PC-9 (cell line): ENCODE results near the gene BCAS3. TPM values are rescaled to one million over a fixed set of nuclear protein-coding genes. Genes with fewer than 3 reads are reported as not detected.

Source experiments
- BruUV-seq: library from RNA; stranded (reverse); fragments of 400-500 nt; replicated peaks from 2 replicates; lab custom pipeline; 2021; lab: Mats Ljungman, UMichigan
- CTCF ChIA-PET: fragments of 300-600 bp; sonication (Branson Sonifier 250); formaldehyde crosslinking; loops from one replicate; lab custom pipeline; 2022; ENCODE audit warnings: antibody characterized with exemption; lab: Charles Lee
- POLR2A ChIA-PET: fragments of 300-600 bp; sonication (Branson Sonifier 250); formaldehyde crosslinking; loops from one replicate; lab custom pipeline; 2022; ENCODE audit warnings: antibody characterized with exemption; ENCODE audit not compliant: unreplicated experiment; lab: Charles Lee
- DNase-seq, 2 experiments: peaks; one replicate each; pipeline versions ENCODE4 v3.0.0 to v3.0.0-alpha.2; 2015 to 2022; ENCODE audit warnings: mixed read lengths in 1 of 2
- H2AFZ ChIP-seq: fragments of 200-600 bp; sonication (generic); 2 replicates; pipeline ENCODE4 v1.8.1; 2017; ENCODE audit warnings: antibody characterized with exemption
- H3F3A ChIP-seq: fragments of 200-600 bp; sonication (generic); 2 replicates; pipeline ENCODE4 v1.8.1; 2017; ENCODE audit warnings: antibody characterized with exemption, mild to moderate bottlenecking, low read depth; ENCODE audit not compliant: insufficient read depth
- H3K27ac ChIP-seq: fragments of 200-600 bp; sonication (generic); 2 replicates; pipeline ENCODE4 v1.6.1; 2016; ENCODE audit warnings: mixed run types
- H3K27me3 ChIP-seq: fragments of 200-600 bp; sonication (generic); 2 replicates; pipeline ENCODE4 v1.6.1; 2016; ENCODE audit warnings: low read depth, mixed run types; ENCODE audit not compliant: insufficient read depth
- H3K36me3 ChIP-seq: fragments of 200-600 bp; sonication (generic); 2 replicates; pipeline ENCODE4 v1.6.1; 2016; ENCODE audit warnings: low read depth, mixed run types
- H3K4me1 ChIP-seq: fragments of 200-600 bp; sonication (generic); replicated peaks from 2 replicates; pipeline ENCODE4 v1.6.1; 2016; ENCODE audit warnings: mixed run types; ENCODE audit not compliant: insufficient read depth
- H3K4me2 ChIP-seq: fragments of 200-600 bp; sonication (generic); 2 replicates; pipeline ENCODE4 v1.6.1; 2017; ENCODE audit warnings: mixed run types
- H3K4me3 ChIP-seq: fragments of 200-600 bp; sonication (generic); 2 replicates; pipeline ENCODE4 v1.6.1; 2016; ENCODE audit warnings: mixed run types
- H3K79me2 ChIP-seq: fragments of 200-600 bp; sonication (generic); 2 replicates; pipeline ENCODE4 v1.6.1; 2017; ENCODE audit warnings: low read depth, mixed run types
- H3K9me2 ChIP-seq: fragments of 200-600 bp; sonication (generic); 2 replicates; pipeline ENCODE4 v1.8.1; 2017; ENCODE audit warnings: mild to moderate bottlenecking; ENCODE audit not compliant: insufficient read depth
- H3K9me3 ChIP-seq: fragments of 200-600 bp; sonication (generic); 2 replicates; pipeline ENCODE4 v1.8.1; 2016; ENCODE audit warnings: low read depth; ENCODE audit not compliant: insufficient read depth
- H4K20me1 ChIP-seq: fragments of 200-600 bp; sonication (generic); 2 replicates; pipeline ENCODE4 v1.8.1; 2017; ENCODE audit not compliant: insufficient read depth
- CTCF ChIP-seq: fragments of 200-600 bp; sonication (generic); conservative IDR thresholded peaks from 2 replicates; pipeline ENCODE4 v1.6.1; 2017; ENCODE audit warnings: mixed run types, antibody characterized with exemption, mild to moderate bottlenecking, moderate library complexity
- EZH2 ChIP-seq: fragments of 200-600 bp; sonication (generic); IDR thresholded peaks from 2 replicates; pipeline ENCODE4 v1.8.0; 2017; ENCODE audit warnings: antibody characterized with exemption, low read depth
- intact Hi-C: fragments of 100-400 bp; cut with micrococcal nuclease; formaldehyde crosslinking; loops from one replicate; pipeline ENCODE4 v1.10.0; 2022; ENCODE audit not compliant: unreplicated experiment
- total RNA-seq: library from RNA; stranded (reverse); gene quantifications from 2 replicates; pipeline ENCODE4 v1.2.3, GENCODE V29; 2021

The BCAS3 gene
- total RNA-seq, 1 experiment from 2014 or later, result 26.0 TPM

- ChIA-PET CTCF (no interaction called here), POLR2A (no interaction called here)
- Histone ChIP-seq H3F3A (no peaks in the 10 kb centered on the region; the same call in 1 of the 2 replicates), H3K79me2 (no peaks in the 10 kb centered on the region), H3K4me2 (no peak overlapping the region), H3K27ac (no peak overlapping the region), H3K9me2 (no peaks in the 10 kb centered on the region), H3K4me1 (no peaks in the 10 kb centered on the region), H4K20me1 (no peaks in the 10 kb centered on the region), H3K9me3 (no peaks in the 10 kb centered on the region), H3K36me3 (no peaks in the 10 kb centered on the region), H3K4me3 (no peak overlapping the region), H3K27me3 (no peaks in the 10 kb centered on the region), H2AFZ (no peak overlapping the region)
- no TSS peak for BruUV-seq
- no peak for TF ChIP-seq CTCF
- TF ChIP-seq EZH2, result no peak
- intact Hi-C loops, result no loop called here
- no peak for DNase-seq
Observed at GRCh38 chr17:61253937-61254574, 576.4 kb downstream of the BCAS3 start.

GRCh38 chr17:61254904-61255303 lies 577.3 kb downstream of the BCAS3 start:
- TF ChIP-seq EZH2 (no peak), CTCF (no peak)
- Histone ChIP-seq H3K9me2 (no peaks in the 10 kb centered on the region), H3K36me3 (no peaks in the 10 kb centered on the region), H3F3A (no peaks in the 10 kb centered on the region; the same call in 1 of the 2 replicates), H4K20me1 (no peaks in the 10 kb centered on the region), H3K4me1 (no peaks in the 10 kb centered on the region), H2AFZ (no peak overlapping the region), H3K79me2 (no peaks in the 10 kb centered on the region), H3K4me2 (no peak overlapping the region), H3K27ac (no peak overlapping the region), H3K27me3 (no peaks in the 10 kb centered on the region), H3K4me3 (no peak overlapping the region), H3K9me3 (no peaks in the 10 kb centered on the region)
- ChIA-PET CTCF (no interaction called here), POLR2A (no interaction called here)
- intact Hi-C loops, result no loop called here
- no peak for DNase-seq
- no TSS peak for BruUV-seq

- DNase-seq, result no peak
- no peak overlapping the region for H3K27ac ChIP-seq
Observed at GRCh38 chr17:61255647-61256046, 578.0 kb downstream of the BCAS3 start.

More at GRCh38 chr17:61255647-61256046, 578.0 kb downstream of the BCAS3 start:
- CTCF ChIA-PET, result no interaction called here
- Histone ChIP-seq H3K27me3 (no peaks in the 10 kb centered on the region), H4K20me1 (no peaks in the 10 kb centered on the region), H3K4me2 (no peak overlapping the region), H3F3A (no peaks in the 10 kb centered on the region; the same call in 1 of the 2 replicates), H3K79me2 (no peaks in the 10 kb centered on the region), H3K4me1 (no peaks in the 10 kb centered on the region), H3K36me3 (no peaks in the 10 kb centered on the region), H3K9me3 (no peaks in the 10 kb centered on the region), H3K4me3 (no peak overlapping the region), H2AFZ (no peak overlapping the region), H3K9me2 (no peaks in the 10 kb centered on the region)
- BruUV-seq, result no TSS peak
- POLR2A ChIA-PET, result no interaction called here
- TF ChIP-seq CTCF (no peak), EZH2 (no peak)
- intact Hi-C loops, result no loop called here
